Osteoblast (primary cell): ENCODE data around the gene RALB. TPM values are rescaled to one million over a fixed set of nuclear protein-coding genes. Genes with fewer than 3 reads are reported as not detected.

ENCODE experiments used
- DNase-seq: peaks from one replicate; pipeline ENCODE4 v3.0.0; 2011; ENCODE audit warnings: low spot score, mixed read lengths; ENCODE audit not compliant: insufficient read length; ENCODE audit errors: missing footprints
- H2AFZ ChIP-seq: 2 replicates; pipeline ENCODE4 v1.6.0; 2011; ENCODE audit warnings: mild to moderate bottlenecking, low read length
- H3K27ac ChIP-seq: 2 replicates; pipeline ENCODE4 v1.5.1; 2011; ENCODE audit warnings: mild to moderate bottlenecking, low read depth, low read length, moderate library complexity
- H3K27me3 ChIP-seq: 2 replicates; pipeline ENCODE4 v1.6.0; 2012; ENCODE audit warnings: mild to moderate bottlenecking, control low read depth, inconsistent platforms, low read length, moderate library complexity; ENCODE audit not compliant: insufficient read depth
- H3K36me3 ChIP-seq: 2 replicates; pipeline ENCODE4 v1.5.1; 2011; ENCODE audit warnings: mild to moderate bottlenecking, low read length, control low read depth, moderate library complexity; ENCODE audit not compliant: insufficient read depth
- H3K4me1 ChIP-seq: 2 replicates; pipeline ENCODE4 v1.5.1; 2011; ENCODE audit warnings: mild to moderate bottlenecking, low read length, control low read depth, moderate library complexity; ENCODE audit not compliant: insufficient read depth
- H3K4me2 ChIP-seq: 2 replicates; pipeline ENCODE4 v1.6.0; 2011; ENCODE audit warnings: mild to moderate bottlenecking, low read length; ENCODE audit not compliant: insufficient read depth
- H3K4me3 ChIP-seq: fragments of 200-600 bp; sonication (generic); 3 replicates; pipeline ENCODE4 v1.5.1; 2012; ENCODE audit warnings: mild to moderate bottlenecking, low read length, inconsistent platforms; ENCODE audit not compliant: insufficient read depth
- H3K79me2 ChIP-seq: 2 replicates; pipeline ENCODE4 v1.6.0; 2012; ENCODE audit warnings: mild to moderate bottlenecking, low read length, control low read depth, inconsistent platforms; ENCODE audit not compliant: insufficient read depth
- H3K9me3 ChIP-seq: 2 replicates; pipeline ENCODE4 v1.5.1; 2011; ENCODE audit warnings: low read depth, low read length, control low read depth
- H4K20me1 ChIP-seq: 2 replicates; pipeline ENCODE4 v1.6.0; 2012; ENCODE audit warnings: mild to moderate bottlenecking, low read length, control low read depth; ENCODE audit not compliant: insufficient read depth
- total RNA-seq: library from RNA; depleted of rRNA; stranded (reverse); fragments of >200 nt; gene quantifications from 2 replicates; pipeline ENCODE4 v1.2.3, GENCODE V29; 2012
- TF ChIP-seq, protein P1 (sequence below): IDR thresholded peaks from 2 replicates; pipeline ENCODE4 v1.5.1; 2011; ENCODE audit warnings: mild to moderate bottlenecking, low read depth, low read length, moderate library complexity; ENCODE audit errors: extremely low read depth

RALB gene
- total RNA-seq, 1 donor: 48.5 TPM

DNA sequence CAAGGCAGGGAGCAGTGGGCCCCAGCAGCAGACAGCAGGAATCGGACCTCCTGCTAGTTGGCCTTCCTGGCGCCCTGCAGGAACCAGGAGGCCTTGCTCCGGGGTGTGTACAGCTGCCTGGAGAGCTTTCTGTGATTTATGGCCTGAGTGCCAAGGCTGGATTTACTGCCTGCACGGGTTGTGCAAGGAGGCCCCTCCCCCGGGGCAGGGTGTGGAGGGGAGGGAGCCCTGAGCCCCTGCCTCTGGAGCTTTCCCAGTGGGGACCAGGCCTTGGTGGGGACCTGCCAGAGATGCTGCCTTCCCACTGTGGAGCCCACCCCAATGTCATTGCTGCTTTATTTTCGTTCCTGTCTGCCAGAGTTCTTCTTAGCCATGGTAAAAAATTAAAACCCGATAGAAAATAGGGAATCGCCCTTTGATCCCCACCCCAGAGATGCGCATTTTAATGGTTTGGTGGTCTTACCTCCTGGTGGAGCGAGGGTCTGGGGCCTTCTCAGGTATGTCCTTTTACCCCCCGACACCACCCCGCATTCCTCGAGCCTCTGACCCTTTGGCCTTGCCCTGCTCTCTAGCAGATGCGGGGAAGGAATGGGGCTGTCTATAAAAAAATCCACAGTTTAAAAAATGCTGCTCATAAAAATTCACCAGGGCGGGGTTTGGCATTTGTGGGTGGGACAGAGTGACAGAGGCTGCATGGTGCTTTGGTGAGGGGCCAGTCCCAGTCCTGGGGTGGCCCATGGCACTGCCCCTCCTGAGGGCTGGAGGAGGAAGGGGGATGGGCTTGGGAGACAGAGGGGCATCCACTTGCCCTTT, 6.9 kb upstream of the RALB start:
- DNase-seq: no peak
- no peak overlapping the region for H3K4me3 ChIP-seq
- no peak overlapping the region for H3K27ac ChIP-seq
- H3K4me2 ChIP-seq: no peak overlapping the region
- H3K36me3 ChIP-seq: no peaks in the 10 kb centered on the region
- H3K79me2 ChIP-seq: no peaks in the 10 kb centered on the region
- H2AFZ ChIP-seq: no peak overlapping the region
- H4K20me1 ChIP-seq: no peaks in the 10 kb centered on the region
- peaks cover 4% of the 10 kb centered on the region for H3K4me1 ChIP-seq
- no peaks in the 10 kb centered on the region for H3K9me3 ChIP-seq
- no peaks in the 10 kb centered on the region for H3K27me3 ChIP-seq
- TF ChIP-seq, protein P1, sequence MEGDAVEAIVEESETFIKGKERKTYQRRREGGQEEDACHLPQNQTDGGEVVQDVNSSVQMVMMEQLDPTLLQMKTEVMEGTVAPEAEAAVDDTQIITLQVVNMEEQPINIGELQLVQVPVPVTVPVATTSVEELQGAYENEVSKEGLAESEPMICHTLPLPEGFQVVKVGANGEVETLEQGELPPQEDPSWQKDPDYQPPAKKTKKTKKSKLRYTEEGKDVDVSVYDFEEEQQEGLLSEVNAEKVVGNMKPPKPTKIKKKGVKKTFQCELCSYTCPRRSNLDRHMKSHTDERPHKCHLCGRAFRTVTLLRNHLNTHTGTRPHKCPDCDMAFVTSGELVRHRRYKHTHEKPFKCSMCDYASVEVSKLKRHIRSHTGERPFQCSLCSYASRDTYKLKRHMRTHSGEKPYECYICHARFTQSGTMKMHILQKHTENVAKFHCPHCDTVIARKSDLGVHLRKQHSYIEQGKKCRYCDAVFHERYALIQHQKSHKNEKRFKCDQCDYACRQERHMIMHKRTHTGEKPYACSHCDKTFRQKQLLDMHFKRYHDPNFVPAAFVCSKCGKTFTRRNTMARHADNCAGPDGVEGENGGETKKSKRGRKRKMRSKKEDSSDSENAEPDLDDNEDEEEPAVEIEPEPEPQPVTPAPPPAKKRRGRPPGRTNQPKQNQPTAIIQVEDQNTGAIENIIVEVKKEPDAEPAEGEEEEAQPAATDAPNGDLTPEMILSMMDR: no peak

DNA sequence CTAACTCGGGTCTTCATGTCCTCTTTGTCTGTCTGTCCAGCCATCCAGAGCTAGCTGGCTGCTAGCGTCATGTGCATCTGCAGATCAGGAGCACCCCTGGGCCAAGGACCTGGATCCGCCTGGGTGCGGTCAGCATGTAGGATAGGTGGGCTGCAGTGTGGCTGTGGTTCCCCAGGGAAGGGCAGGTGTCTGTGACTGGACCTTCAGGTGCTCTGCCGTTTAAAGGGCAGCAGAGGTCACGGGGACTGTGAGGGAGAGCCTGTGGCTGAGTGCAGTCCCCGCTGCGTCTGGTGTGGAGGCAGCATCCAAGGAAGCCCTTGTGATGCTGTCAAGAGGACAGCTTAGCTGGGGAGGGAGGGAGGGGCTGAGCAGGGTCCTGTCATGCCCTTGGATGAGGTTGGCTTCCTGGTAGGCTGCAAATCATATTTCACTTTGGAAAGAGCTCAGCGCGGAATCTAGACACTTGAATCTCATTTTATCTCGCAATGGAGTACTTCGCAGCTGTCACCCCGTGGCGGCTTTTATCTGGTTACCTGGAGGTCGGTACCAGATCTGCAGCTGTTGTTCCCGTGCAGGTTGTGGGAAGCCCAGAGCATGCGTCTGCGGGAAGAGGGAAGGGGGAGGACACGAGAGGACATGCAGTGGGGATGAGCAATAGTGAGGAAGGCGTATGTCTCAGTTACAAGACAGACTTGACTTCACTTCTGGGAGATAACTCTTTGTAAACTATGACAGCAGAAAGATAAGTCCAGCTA, 5.9 kb upstream of the RALB start:
- no peak overlapping the region for H3K27ac ChIP-seq
- H3K79me2 ChIP-seq: no peaks in the 10 kb centered on the region
- H3K4me3 ChIP-seq: no peak overlapping the region
- DNase-seq: peak; percentile 58
- TF ChIP-seq, protein P1: no peak
- H3K27me3 ChIP-seq: no peaks in the 10 kb centered on the region
- H3K4me2 ChIP-seq: no peak overlapping the region
- no peaks in the 10 kb centered on the region for H3K9me3 ChIP-seq
- H4K20me1 ChIP-seq: no peaks in the 10 kb centered on the region
- no peaks in the 10 kb centered on the region for H3K36me3 ChIP-seq
- no peak overlapping the region for H2AFZ ChIP-seq
- peaks cover 6% of the 10 kb centered on the region for H3K4me1 ChIP-seq

DNA sequence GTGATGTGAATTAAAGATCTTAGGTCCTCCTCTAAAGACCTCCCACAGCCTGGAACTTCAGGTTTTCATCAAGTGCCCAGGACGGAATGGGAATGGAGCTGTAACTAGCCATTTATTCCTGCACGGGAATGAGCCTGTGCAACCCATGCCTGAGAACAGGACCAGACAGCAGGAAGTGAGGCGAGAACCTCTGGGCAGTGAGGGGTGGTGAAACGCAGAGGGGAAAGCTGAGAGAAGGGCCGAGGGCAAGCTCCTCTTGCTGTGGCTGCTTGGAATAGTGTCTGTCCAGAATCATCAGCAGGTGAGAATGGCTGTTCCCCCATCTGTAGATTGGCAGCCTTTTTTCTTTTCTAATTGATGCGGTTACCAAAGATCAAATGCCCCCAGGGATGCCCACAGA, 4.8 kb upstream of the RALB start:
- Histone ChIP-seq H3K36me3 (no peaks in the 10 kb centered on the region), H3K4me2 (no peak overlapping the region), H2AFZ (no peak overlapping the region), H3K79me2 (no peaks in the 10 kb centered on the region), H3K4me3 (no peak overlapping the region), H3K9me3 (no peaks in the 10 kb centered on the region), H4K20me1 (no peaks in the 10 kb centered on the region), H3K27ac (no peak overlapping the region), H3K4me1 (peaks cover 11% of the 10 kb centered on the region), H3K27me3 (no peaks in the 10 kb centered on the region)
- TF ChIP-seq, protein P1: no peak
- peak; percentile 45 for DNase-seq

DNA sequence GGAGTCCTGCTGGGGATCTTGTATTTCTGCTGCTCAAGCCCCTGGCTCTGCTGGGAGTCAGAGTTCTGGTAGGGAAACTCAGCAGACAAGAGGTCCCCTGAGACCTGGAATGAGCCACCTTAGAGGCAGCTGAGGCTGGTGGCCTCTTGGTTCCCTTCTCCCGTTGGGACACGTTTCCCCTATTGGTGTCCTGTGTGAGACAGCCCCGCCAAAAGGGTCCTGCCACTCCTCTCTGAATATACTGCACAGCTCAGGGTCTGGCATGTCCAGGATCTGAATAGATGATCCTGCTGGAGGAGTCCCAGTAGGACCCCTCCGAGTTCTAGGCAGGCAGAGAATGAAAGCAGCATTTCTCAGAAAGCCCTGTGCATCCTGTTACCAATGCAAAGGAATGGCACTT, 2.0 kb upstream of the RALB start:
- no peaks in the 10 kb centered on the region for H3K27me3 ChIP-seq
- no peak overlapping the region for H2AFZ ChIP-seq
- H3K4me2 ChIP-seq: no peak overlapping the region
- peaks cover 28% of the 10 kb centered on the region for H3K79me2 ChIP-seq
- TF ChIP-seq, protein P1: no peak
- H3K27ac ChIP-seq: no peak overlapping the region
- peaks cover 16% of the 10 kb centered on the region for H3K4me1 ChIP-seq
- H3K4me3 ChIP-seq: no peak overlapping the region
- no peak for DNase-seq
- H4K20me1 ChIP-seq: peaks cover 23% of the 10 kb centered on the region
- H3K9me3 ChIP-seq: no peaks in the 10 kb centered on the region
- no peaks in the 10 kb centered on the region for H3K36me3 ChIP-seq
